Natural killer cell treated with Interleukin-12 subunit alpha and Interleukin-12 subunit beta and Interleukin-15 and Interleukin-18, amount 100 ng/mL, for 72 hours (primary cell): ENCODE data around the gene MARK4. TPM values are rescaled to one million over a fixed set of nuclear protein-coding genes. Genes with fewer than 3 reads are reported as not detected.
A peak's percentile ranks its signal among the peaks of the same experiment; 100 is the strongest.
"Not testable (repeated sequence)": the region's sequence is repeated elsewhere in the genome, so short reads cannot be mapped to it uniquely, and the experiment has no call there.

Experiments
- ATAC-seq, 2 donors: fragments of 150-1000 bp; cut with Tn5 transposase in 1 of 2; sonication (Bioruptor Pico), chemical (Tn5 transposase) in 1 of 2; 2 replicates each; pipeline ENCODE4 v1.10.0; 2021
- DNase-seq: peaks from one replicate; pipeline ENCODE4 v3.0.0; 2022; ENCODE audit warnings: low spot score
- H3K27ac Mint-ChIP-seq, 2 donors: 1 replicate in 1 of 2; 2 replicates in 1 of 2; pipeline ENCODE4 v1.8.0; 2022; ENCODE audit warnings: mixed read lengths in 2 of 2, mild to moderate bottlenecking in 1 of 2, moderate library complexity in 1 of 2
- H3K27me3 Mint-ChIP-seq, 2 donors: 1 replicate in 1 of 2; 2 replicates in 1 of 2; pipeline ENCODE4 v1.8.0; 2022; ENCODE audit warnings: mixed read lengths in 2 of 2
- H3K36me3 Mint-ChIP-seq: one replicate; pipeline ENCODE4 v1.8.0; 2022; ENCODE audit warnings: mixed read lengths
- H3K4me1 Mint-ChIP-seq, 2 donors: 1 replicate in 1 of 2; 2 replicates in 1 of 2; pipeline ENCODE4 v1.8.0; 2022; ENCODE audit warnings: low read depth in 2 of 2, mixed read lengths in 2 of 2, mild to moderate bottlenecking in 1 of 2
- H3K4me3 Mint-ChIP-seq: one replicate; pipeline ENCODE4 v1.8.0; 2022; ENCODE audit warnings: mixed read lengths
- H3K9me3 Mint-ChIP-seq: 2 replicates; pipeline ENCODE4 v1.8.0; 2022; ENCODE audit warnings: mixed read lengths
- total RNA-seq, 2 donors: library from RNA; stranded (reverse); gene quantifications; one replicate each; pipeline ENCODE4 v1.2.3, GENCODE V29; 2022

MARK4 gene
- total RNA-seq, 2 donors from 2014 or later, result 31.4 to 42.5 TPM

DNA sequence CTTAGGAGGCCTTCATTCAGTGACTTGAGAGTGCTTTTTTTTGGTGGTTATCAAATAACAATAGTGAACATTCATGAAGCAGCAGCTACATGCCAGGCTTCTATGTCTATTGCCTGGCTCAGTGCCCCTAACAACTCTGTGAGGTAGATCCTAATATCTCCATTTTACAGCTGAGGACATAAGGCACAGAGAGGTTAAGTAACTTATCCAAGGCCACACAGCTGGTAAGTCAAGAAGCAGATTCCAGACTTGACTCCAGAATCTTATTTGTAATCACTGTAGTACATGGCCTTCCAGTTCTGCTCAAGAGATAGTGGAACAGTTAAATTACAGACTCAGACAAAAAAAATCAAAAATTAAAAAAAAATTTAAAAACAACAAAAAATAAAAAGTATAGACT lies 44.8 kb downstream of the MARK4 start:
- DNase-seq (no peak), ATAC-seq (no peak)
- no peaks in the 10 kb centered on the region for H3K4me1 Mint-ChIP-seq
- H3K27ac Mint-ChIP-seq, result no peak overlapping the region
- no peak overlapping the region for H3K4me3 Mint-ChIP-seq
- peaks cover 7% of the 10 kb centered on the region for H3K36me3 Mint-ChIP-seq
- no peaks in the 10 kb centered on the region for H3K27me3 Mint-ChIP-seq
- no peaks in the 10 kb centered on the region for H3K9me3 Mint-ChIP-seq

DNA sequence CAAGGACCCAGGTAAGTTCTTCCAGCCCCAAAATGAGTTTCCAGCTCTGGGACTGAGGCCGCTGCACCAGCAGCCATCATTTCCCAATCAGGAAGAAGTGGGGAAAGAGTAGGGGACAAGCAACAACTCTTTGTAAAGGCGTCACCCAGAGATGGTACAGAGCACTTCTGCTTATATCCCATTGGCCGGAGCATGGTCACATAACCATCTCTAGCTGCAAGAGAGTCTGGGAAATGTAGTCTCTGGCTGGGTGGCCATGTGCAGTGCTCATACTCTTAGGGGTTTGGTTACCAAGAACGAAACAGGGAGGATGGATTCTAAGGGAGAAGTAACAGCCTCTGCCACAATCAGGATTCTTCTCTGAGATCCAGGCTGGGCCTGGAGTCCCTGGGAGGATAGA lies 45.3 kb downstream of the MARK4 start:
- ATAC-seq (no peak), DNase-seq (no peak)
- Mint-ChIP-seq H3K36me3 (peaks cover 7% of the 10 kb centered on the region), H3K9me3 (no peaks in the 10 kb centered on the region), H3K27me3 (no peaks in the 10 kb centered on the region), H3K4me1 (no peaks in the 10 kb centered on the region), H3K27ac (no peak overlapping the region), H3K4me3 (no peak overlapping the region)

- H3K27me3 Mint-ChIP-seq, result no peaks in the 10 kb centered on the region
- DNase-seq (no peak), ATAC-seq (peak in 1 of 2 donors; percentile 25)
- no peak overlapping the region for H3K4me3 Mint-ChIP-seq
- no peaks in the 10 kb centered on the region for H3K4me1 Mint-ChIP-seq
- no peaks in the 10 kb centered on the region for H3K9me3 Mint-ChIP-seq
- no peak overlapping the region for H3K27ac Mint-ChIP-seq
- peaks cover under 1% of the 10 kb centered on the region for H3K36me3 Mint-ChIP-seq
Observed at GRCh38 chr19:45297674-45298073, 46.6 kb downstream of the MARK4 start.

DNA sequence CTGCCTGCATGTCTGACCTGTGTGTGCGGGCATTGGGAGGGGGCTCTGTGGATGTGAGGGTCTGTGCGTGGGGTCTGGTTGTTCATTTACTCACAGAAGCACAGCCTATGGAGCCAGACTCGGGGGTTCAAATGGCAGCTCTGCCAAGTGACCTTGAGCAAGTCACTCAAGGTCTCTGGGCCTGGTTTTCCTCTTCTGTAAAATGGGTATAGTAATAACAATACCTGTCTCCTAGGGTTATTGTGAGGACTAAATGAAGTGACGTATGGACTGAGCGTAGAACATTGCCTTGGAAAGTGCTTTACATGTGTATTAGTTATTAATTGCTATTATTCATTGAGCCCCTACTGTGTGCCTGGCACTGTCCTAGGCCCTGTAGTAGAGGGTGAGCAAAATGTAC lies 47.2 kb downstream of the MARK4 start:
- DNase-seq (no peak), ATAC-seq (no peak)
- H3K4me1 Mint-ChIP-seq, result no peaks in the 10 kb centered on the region
- H3K27me3 Mint-ChIP-seq, result no peaks in the 10 kb centered on the region
- no peaks in the 10 kb centered on the region for H3K36me3 Mint-ChIP-seq
- no peak overlapping the region for H3K4me3 Mint-ChIP-seq
- no peaks in the 10 kb centered on the region for H3K9me3 Mint-ChIP-seq
- no peak overlapping the region for H3K27ac Mint-ChIP-seq

DNA sequence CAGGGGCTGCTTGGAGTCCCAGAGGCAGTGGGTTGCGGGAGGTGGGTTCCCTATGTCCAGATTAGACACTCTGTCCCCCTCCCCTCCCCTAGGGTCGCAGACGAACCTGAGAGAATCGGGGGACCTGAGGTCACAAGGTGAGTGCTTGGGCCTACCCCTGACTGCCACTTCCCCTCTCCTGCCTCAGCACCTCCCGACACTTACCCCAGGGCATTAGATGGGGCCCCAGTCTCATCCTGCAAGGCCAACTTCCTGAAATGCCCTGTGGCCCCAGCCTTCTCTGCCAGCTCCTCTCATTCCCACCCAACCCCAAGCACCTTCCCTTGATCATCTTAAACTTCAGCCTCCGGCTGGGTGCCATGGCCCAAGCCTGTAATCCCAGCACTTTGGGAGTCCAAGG lies 48.6 kb downstream of the MARK4 start:
- H3K4me1 Mint-ChIP-seq, result peaks cover 0 to 5% of the 10 kb centered on the region in 2 donors
- no peak for DNase-seq
- no peak for ATAC-seq
- H3K9me3 Mint-ChIP-seq, result peaks cover 3% of the 10 kb centered on the region
- H3K36me3 Mint-ChIP-seq, result no peaks in the 10 kb centered on the region
- H3K27me3 Mint-ChIP-seq, result no peaks in the 10 kb centered on the region
- no peak overlapping the region for H3K27ac Mint-ChIP-seq
- H3K4me3 Mint-ChIP-seq, result no peak overlapping the region

GRCh38 chr19:45302416-45302815 lies 51.3 kb downstream of the MARK4 start:
- no peak overlapping the region for H3K4me3 Mint-ChIP-seq
- DNase-seq (no peak), ATAC-seq (no peak)
- peaks cover 3% of the 10 kb centered on the region for H3K9me3 Mint-ChIP-seq
- H3K36me3 Mint-ChIP-seq, result no peaks in the 10 kb centered on the region
- peaks cover 0 to 7% of the 10 kb centered on the region in 2 donors for H3K4me1 Mint-ChIP-seq
- no peak overlapping the region for H3K27ac Mint-ChIP-seq
- H3K27me3 Mint-ChIP-seq, result no peaks in the 10 kb centered on the region

GRCh38 chr19:45303269-45304060 lies 52.4 kb downstream of the MARK4 start:
- no peak overlapping the region for H3K27ac Mint-ChIP-seq
- ATAC-seq, result no peak
- DNase-seq, result no peak
- no peaks in the 10 kb centered on the region for H3K36me3 Mint-ChIP-seq
- peaks cover 0 to 7% of the 10 kb centered on the region in 2 donors for H3K4me1 Mint-ChIP-seq
- no peak overlapping the region for H3K4me3 Mint-ChIP-seq
- H3K9me3 Mint-ChIP-seq, result peaks cover 3% of the 10 kb centered on the region
- H3K27me3 Mint-ChIP-seq, result no peaks in the 10 kb centered on the region

- peak in 1 of 2 donors; percentile 18 for ATAC-seq
- no peak overlapping the region for H3K27ac Mint-ChIP-seq
- H3K36me3 Mint-ChIP-seq, result no peaks in the 10 kb centered on the region
- no peaks in the 10 kb centered on the region for H3K27me3 Mint-ChIP-seq
- no peak for DNase-seq
- H3K4me3 Mint-ChIP-seq, result no peak overlapping the region
- peaks cover 3% of the 10 kb centered on the region for H3K9me3 Mint-ChIP-seq
- H3K4me1 Mint-ChIP-seq, result peaks cover 0 to 7% of the 10 kb centered on the region in 2 donors
Observed at GRCh38 chr19:45304141-45304926, 53.3 kb downstream of the MARK4 start.

GRCh38 chr19:45305007-45305406 lies 53.9 kb downstream of the MARK4 start:
- ATAC-seq (no peak), DNase-seq (no peak)
- Mint-ChIP-seq H3K27ac (no peak overlapping the region), H3K4me3 (no peak overlapping the region), H3K36me3 (no peaks in the 10 kb centered on the region), H3K27me3 (no peaks in the 10 kb centered on the region), H3K4me1 (peaks cover 0 to 7% of the 10 kb centered on the region in 2 donors), H3K9me3 (peaks cover 3% of the 10 kb centered on the region)

- Mint-ChIP-seq H3K4me3 (no peak overlapping the region), H3K4me1 (peaks cover 0 to 7% of the 10 kb centered on the region in 2 donors), H3K27ac (no peak overlapping the region), H3K27me3 (no peaks in the 10 kb centered on the region), H3K36me3 (no peaks in the 10 kb centered on the region), H3K9me3 (peaks cover 3% of the 10 kb centered on the region)
- no peak for DNase-seq
- no peak for ATAC-seq
Observed at GRCh38 chr19:45305421-45305820, 54.4 kb downstream of the MARK4 start.

DNA sequence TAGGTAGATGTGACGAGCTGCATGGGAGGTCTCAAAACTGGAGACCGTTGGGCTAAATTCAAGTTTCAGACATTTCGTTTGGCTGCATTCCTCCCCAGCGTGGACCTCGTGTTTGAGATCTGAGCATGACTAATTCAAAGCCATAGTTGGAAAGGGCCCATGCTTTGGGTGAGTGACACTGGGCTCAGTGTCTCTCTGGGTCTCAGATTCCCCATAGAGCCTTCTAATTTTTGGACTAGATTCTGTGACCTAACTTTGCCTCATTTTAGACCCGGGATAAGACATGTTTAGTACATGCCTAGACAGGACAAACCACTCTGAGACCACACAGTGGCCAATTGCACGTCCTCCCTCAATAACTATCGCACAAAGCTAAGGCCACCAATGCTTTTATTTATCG lies 55.0 kb downstream of the MARK4 start:
- Mint-ChIP-seq H3K9me3 (peaks cover 3% of the 10 kb centered on the region), H3K36me3 (no peaks in the 10 kb centered on the region), H3K4me1 (peaks cover 0 to 7% of the 10 kb centered on the region in 2 donors), H3K27me3 (no peaks in the 10 kb centered on the region), H3K27ac (no peak overlapping the region), H3K4me3 (no peak overlapping the region)
- no peak for DNase-seq
- ATAC-seq, result no peak

GRCh38 chr19:45306518-45307027 lies 55.5 kb downstream of the MARK4 start:
- no peak for ATAC-seq
- peaks cover 3% of the 10 kb centered on the region for H3K9me3 Mint-ChIP-seq

GRCh38 chr19:45307361-45307760 lies 56.3 kb downstream of the MARK4 start:
- ATAC-seq (no peak), DNase-seq (no peak)
- Mint-ChIP-seq H3K27me3 (no peaks in the 10 kb centered on the region), H3K36me3 (no peaks in the 10 kb centered on the region), H3K4me1 (peaks cover 0 to 7% of the 10 kb centered on the region in 2 donors), H3K4me3 (no peak overlapping the region), H3K9me3 (peaks cover 3% of the 10 kb centered on the region), H3K27ac (no peak overlapping the region)

More at GRCh38 chr19:45306518-45307027, 55.5 kb downstream of the MARK4 start:
- Mint-ChIP-seq H3K4me1 (peaks cover 0 to 7% of the 10 kb centered on the region in 2 donors), H3K27me3 (no peaks in the 10 kb centered on the region), H3K36me3 (no peaks in the 10 kb centered on the region), H3K4me3 (no peak overlapping the region), H3K27ac (no peak overlapping the region)
- DNase-seq, result no peak

DNA sequence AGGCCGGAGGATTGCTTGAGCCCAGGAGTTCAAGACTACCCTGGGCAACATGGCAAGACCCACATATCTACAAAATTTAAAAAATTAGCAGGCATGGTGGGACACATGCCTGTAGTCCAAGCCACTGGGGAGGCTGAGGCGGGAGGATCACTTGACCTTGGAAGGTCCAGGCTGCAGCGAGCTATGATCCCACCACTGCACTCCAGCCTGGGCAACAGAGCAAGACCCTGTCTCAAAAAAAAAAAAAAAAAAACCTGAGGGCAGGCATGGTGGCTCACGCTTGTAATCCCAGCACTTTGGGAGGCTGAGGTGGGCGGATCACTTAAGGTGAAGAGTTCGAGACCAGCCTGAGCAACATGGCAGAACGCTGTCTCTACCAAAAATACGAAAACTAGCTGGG lies 58.3 kb downstream of the MARK4 start:
- not testable (repeated sequence) for H3K4me3 Mint-ChIP-seq, ATAC-seq, H3K9me3 Mint-ChIP-seq, H3K27ac Mint-ChIP-seq, DNase-seq, H3K4me1 Mint-ChIP-seq, H3K36me3 Mint-ChIP-seq
- H3K27me3 Mint-ChIP-seq, result peaks cover 3 to 12% of the 10 kb centered on the region in 2 donors
